ENCODE data around the gene CD38. TPM values are rescaled to one million over a fixed set of nuclear protein-coding genes. Genes with fewer than 3 reads are reported as not detected.

The CD38 gene
- total and polyA plus RNA-seq, 11 donors, result 1.0 to 12.4 (median 2.8) TPM

- Histone ChIP-seq H3K4me3 (peak overlapping the region in 8 of 12 donors; percentile 1 to 38 (median 18)), H3K36me3 (no peaks in the 10 kb centered on the region), H3K27me3 (no peaks in the 10 kb centered on the region), H3K27ac (peak overlapping the region in 6 of 12 donors; percentile 1 to 68 (median 17)), H3K4me1 (peaks cover 0 to 41% (median 0%) of the 10 kb centered on the region in 12 donors), H3K9me3 (no peaks in the 10 kb centered on the region)
- intact Hi-C loops (cut with DNase I), result loop anchor here in 8 of 10 donors (2.0 to 10.0 kb wide), 8 partner anchors 73 to 466 kb away; no protein-coding TSS in a partner anchor
- TF ChIP-seq, protein P1, sequence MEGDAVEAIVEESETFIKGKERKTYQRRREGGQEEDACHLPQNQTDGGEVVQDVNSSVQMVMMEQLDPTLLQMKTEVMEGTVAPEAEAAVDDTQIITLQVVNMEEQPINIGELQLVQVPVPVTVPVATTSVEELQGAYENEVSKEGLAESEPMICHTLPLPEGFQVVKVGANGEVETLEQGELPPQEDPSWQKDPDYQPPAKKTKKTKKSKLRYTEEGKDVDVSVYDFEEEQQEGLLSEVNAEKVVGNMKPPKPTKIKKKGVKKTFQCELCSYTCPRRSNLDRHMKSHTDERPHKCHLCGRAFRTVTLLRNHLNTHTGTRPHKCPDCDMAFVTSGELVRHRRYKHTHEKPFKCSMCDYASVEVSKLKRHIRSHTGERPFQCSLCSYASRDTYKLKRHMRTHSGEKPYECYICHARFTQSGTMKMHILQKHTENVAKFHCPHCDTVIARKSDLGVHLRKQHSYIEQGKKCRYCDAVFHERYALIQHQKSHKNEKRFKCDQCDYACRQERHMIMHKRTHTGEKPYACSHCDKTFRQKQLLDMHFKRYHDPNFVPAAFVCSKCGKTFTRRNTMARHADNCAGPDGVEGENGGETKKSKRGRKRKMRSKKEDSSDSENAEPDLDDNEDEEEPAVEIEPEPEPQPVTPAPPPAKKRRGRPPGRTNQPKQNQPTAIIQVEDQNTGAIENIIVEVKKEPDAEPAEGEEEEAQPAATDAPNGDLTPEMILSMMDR (IDR thresholded peaks at IDR 0.05), result no peak
- TF ChIP-seq POLR2A (IDR thresholded peaks at IDR 0.05), result no peak
- ATAC-seq (peak in 3 of 4 donors; percentile 28 to 64 (median 45)), DNase-seq (no peak)
- 54 to 64% (median 58%) methylated on average over 5 of the region's 5 CpGs for WGBS, 4 donors
Measured at GRCh38 chr4:15809058-15809457, 30.9 kb downstream of the CD38 start.

DNA sequence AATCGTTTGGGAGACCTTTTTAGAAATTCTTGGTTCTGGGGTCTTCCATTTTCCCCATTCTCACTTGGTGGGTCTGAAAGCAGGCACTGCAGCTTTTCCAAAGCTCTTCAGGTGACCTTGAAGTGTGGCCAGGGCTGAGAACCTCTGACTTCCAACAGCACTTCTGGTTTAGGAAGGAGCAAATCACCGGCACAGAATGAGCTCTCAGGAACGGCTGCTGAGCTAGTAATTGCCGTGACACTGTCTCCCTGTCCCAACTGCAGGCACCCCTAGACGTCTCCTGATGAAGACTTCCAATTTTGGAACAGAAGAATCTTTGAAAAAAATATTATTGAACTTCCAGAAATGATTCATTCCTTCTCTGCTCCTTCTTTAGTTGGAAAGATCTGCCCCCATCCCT, 31.3 kb downstream of the CD38 start:
- ATAC-seq (peak in 1 of 4 donors; percentile 50), DNase-seq (no peak)
- intact Hi-C loops (cut with DNase I), result loop anchor here in 8 of 10 donors (2.0 to 10.0 kb wide), 8 partner anchors 73 to 465 kb away; no protein-coding TSS in a partner anchor
- peak overlapping the region in 5 of 12 donors; percentile 1 to 68 (median 20) for H3K27ac ChIP-seq
- peaks cover 0 to 41% (median 0%) of the 10 kb centered on the region in 12 donors for H3K4me1 ChIP-seq
- peak overlapping the region in 6 of 12 donors; percentile 1 to 38 (median 24) for H3K4me3 ChIP-seq
- H3K9me3 ChIP-seq, result no peaks in the 10 kb centered on the region
- no peak for TF ChIP-seq POLR2A (IDR thresholded peaks at IDR 0.05)
- TF ChIP-seq, protein P1 (IDR thresholded peaks at IDR 0.05), result no peak
- WGBS, 4 donors, result 38 to 50% (median 47%) methylated on average over 4 to 5 of the region's 5 CpGs
- no peaks in the 10 kb centered on the region for H3K27me3 ChIP-seq
- H3K36me3 ChIP-seq, result no peaks in the 10 kb centered on the region

DNA sequence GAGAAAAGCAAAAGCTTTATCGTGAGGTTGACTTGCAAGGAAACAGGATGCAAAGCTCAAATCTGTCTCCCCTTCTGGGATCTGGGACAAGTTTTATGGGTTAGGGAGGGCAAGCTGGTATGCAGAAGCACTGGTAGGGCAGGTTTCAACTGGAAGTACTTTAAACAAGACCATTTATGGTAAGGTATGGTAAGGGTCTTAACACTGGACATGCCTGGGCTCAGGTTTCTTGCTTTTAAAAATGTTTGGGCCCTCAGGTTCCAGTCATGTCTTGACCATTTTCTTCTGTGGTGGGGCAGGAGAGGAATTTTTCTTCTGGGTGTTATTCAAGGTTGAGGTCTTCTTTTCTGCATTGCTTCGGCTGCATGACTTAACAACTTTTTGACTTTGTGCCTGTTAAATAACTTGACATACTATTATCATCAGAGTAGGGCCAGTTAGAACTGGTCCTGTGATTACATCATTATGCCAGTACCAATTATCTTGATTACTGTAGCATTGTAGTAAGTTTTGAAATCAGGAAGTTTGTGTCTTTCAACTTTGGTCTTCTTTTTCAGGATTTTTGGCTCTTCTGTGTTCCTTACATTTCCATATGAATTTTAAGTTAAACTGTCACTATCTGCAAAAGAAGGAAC, 33.7 kb downstream of the CD38 start:
- H3K4me1 ChIP-seq, result peaks cover 0 to 32% (median 0%) of the 10 kb centered on the region in 12 donors
- TF ChIP-seq POLR2A (IDR thresholded peaks at IDR 0.05), result no peak
- TF ChIP-seq, protein P1 (IDR thresholded peaks at IDR 0.05), result no peak
- H3K4me3 ChIP-seq, result no peak overlapping the region
- H3K36me3 ChIP-seq, result no peaks in the 10 kb centered on the region
- no peak overlapping the region for H3K27ac ChIP-seq
- no peaks in the 10 kb centered on the region for H3K27me3 ChIP-seq
- no peak for ATAC-seq
- 73 to 79% (median 77%) methylated on average over 2 of the region's 2 CpGs for WGBS, 4 donors
- no peaks in the 10 kb centered on the region for H3K9me3 ChIP-seq
- no peak for DNase-seq
- intact Hi-C loops (cut with DNase I), result loop anchor here in 2 of 10 donors (2.0 to 10.0 kb wide), 2 partner anchors 143 to 453 kb away; no protein-coding TSS in a partner anchor

All from heart left ventricle (tissue), 16 donors.